ENCODE results near the gene PKN2.
"Not testable (repeated sequence)": the region's sequence is repeated elsewhere in the genome, so short reads cannot be mapped to it uniquely, and the experiment has no call there.

PKN2 gene

DNA sequence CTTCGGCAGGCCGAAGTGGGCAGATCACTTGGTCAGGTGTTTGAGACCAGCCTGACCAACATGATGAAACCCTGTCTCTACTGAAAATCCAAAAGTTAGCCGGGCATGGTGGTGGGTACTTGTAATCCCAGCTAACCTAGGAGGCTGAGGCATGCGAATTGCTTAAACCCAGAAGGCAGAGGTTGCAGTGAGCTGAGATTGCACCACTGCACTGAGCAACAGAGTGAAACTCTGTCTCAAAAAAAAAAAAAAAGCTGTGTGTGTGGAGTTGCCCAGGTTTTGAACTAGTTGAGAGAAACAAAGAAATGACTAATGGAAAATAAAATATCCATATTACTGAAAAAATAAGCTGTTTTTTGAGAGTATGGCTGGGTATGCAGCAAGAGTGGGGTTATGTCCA lies 107.1 kb downstream of the PKN2 start:
- no peak for DNase-seq (ENCODE audit: low read depth in 2 of 2)

DNA sequence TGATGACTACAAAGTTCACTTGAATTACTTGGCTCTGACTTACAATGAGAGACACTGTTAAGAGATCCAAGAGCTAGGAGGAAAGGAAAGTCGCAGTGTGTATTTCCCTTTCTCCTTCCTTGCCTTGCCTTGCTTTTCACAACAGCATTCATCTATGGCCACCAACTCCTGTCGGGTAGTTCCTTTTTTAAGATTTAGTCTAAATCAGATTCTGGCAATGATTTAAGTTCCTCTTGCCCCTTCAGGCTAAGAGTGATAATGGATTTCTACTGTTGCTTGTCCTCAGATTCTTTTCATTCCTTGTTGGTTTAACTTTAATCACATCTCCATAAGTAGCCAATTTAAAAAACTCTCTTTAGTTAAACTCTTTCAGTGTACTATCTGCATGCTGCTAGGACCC lies 115.4 kb downstream of the PKN2 start:
- DNase-seq (ENCODE audit: low read depth in 2 of 2), result no peak

DNA sequence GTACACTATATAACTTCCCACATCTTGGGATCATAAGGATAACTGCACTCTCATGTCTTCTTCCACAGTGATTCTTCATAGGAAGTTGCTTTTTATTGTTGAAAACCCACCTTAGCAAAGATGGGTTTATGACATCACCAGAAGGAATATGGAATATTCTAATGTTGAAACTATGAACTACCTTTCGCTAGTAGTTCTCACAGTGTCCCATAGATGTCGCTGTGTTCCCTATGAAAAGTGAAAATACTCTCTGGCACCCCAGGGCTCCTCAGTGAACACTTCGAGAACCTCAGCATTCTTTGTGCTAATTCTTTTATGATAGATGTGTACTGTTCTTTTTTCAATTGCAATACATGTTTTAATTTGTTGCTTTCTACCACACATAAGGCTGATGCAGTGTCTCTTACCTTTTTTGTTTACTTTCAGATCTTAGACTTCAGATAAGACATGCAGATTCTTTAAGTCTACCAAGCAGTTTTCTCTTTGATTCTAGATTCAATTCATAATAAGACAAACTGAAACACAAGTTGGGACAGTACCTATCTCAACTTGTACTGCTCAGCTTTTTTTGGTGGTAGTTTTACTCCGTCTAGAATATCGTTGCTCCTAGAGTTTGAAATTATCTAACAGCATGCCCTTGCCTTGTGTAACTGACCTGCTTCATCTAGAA lies 116.4 kb downstream of the PKN2 start:
- DNase-seq (ENCODE audit: low read depth in 2 of 2), result peak; percentile 6 to 36

DNA sequence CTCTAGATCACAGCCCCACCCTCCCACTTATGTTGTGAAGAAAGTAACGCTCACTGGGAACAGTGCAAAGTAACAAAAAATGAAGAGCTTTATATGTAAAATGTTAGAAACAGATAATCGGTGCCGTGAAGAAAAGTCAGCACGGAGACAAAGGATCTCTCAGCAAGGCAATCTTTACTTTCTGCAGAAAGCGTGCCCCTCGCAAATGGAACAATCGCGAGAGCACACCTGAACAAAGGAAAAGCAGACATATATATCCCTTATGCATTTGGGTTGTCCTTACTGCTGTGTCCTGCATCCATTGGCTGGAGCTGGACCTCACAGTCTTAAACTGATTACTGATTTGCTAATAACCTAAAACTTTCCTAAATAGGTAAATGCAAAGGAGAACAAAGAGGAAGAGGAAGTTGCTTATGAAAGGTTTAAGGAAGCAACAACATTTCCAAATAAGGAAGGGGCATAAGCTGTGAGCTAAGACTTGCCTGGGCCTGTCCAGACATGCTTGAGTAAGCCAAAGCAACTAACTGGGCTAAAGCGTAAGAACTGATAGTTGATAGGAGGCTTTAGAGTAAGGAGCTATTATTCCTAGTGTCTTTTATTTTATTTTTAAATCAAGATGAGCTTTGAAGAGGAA lies 117.6 kb downstream of the PKN2 start:
- no peak for DNase-seq (ENCODE audit: low read depth in 2 of 2)

DNA sequence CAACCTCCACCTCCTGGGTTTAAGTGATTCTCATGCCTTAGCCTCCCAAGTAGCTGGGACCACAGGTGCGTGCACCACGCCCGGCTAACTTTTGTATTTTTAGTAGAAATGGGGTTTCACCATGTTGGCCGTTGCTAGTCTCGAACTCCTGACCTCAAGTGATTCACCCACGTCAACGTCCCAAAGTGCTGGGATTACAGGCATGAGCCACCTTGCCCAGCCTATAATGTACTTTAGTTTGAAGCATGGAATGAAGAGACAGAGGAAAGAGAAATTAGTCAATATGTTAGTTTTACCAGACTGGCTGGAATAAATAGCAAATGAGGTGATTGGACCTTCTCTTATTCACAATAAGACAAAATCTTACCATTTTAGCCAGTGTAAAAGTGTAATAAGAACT lies 118.3 kb downstream of the PKN2 start:
- DNase-seq (ENCODE audit: low read depth in 2 of 2), result no peak

DNA sequence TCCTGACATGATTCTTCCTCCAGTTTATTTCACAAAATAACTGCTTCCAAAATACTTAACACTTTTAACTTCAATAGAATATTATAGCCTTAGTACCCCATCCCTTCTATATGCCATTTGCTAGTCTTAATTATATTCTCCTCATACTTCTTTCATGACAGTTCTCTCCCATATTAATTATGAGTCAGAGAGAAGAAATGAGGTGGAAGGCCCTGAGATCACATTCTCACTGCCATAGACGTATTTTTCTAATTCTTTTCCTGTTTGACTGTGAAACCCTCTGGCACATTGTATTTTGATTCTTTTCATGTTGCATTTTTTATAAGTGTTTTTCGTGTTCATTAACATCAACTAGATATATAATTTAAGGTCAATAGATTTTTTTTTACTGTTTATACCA lies 118.9 kb downstream of the PKN2 start:
- no peak for DNase-seq (ENCODE audit: low read depth in 2 of 2)

DNA sequence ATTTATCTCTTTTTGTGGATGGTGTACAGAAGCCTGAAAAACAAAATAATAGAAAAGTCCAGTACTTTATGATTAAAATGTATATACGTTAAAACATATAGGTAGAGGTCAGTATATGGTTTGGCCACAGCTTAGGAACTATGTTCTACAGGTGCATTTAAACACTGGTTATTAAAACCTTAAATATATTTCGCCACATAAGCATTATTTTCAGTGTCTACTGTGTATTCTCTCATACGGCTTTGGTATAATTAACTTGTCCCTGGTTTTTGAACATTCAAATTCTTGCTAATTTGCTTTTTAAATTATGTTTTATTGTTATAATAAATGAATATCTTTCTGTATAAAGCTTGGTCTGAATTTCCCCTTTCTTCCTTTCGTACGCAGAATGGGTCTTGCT lies 119.4 kb downstream of the PKN2 start:
- DNase-seq (ENCODE audit: low read depth in 2 of 2), result no peak

DNA sequence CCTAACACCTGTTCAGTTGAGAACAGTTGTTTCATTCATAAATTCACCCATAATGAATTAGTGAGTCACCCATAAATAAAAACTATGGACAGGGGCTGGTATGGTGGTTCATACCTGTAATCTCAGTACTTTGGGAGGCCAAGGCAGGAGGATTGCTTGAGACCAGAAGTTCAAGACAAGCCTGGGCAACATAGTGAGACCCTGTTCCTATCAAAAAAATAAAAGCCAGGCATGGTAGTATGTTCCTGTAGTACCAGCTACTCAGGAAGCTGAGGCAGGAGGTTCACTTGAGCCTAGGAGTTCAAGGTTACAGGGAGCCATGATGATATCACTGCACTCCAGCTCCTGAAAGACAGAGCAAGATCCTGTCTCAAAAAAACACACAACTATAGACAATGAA lies 128.3 kb downstream of the PKN2 start:
- DNase-seq (ENCODE audit: low read depth in 2 of 2), result no peak

DNA sequence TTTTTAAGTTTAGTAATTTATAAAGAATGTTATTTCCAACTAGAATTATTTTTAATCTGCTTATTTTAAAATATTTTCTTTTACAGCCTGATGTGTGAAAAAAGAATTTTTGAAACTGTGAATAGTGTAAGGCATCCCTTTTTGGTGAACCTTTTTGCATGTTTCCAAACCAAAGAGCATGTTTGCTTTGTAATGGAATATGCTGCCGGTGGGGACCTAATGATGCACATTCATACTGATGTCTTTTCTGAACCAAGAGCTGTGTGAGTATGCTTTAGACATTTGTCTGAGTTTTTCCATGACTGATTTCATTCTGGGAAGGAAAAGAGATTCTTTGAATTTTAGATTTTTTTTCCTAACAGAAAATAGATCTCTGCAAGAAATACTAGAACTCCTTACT lies 129.4 kb downstream of the PKN2 start:
- no peak for DNase-seq (ENCODE audit: low read depth in 2 of 2)

DNA sequence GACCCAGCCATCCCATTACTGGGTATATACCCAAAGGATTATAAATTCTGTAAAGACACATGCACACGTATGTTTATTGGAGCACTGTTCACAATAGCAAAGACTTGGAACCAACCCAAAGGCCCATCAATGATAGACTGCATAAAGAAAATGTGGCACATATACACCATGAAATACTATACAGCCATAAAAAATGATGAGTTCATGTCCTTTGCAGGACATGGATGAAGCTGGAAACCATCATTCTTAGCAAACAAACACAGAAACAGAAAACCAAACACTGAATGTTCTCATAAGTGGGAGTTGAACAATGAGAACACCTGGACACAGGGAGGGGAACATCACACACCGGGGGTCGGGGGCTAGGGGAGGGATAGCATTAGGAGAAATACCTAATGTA lies 135.6 kb downstream of the PKN2 start:
- not testable (repeated sequence) for DNase-seq (ENCODE audit: low read depth in 2 of 2)

DNA sequence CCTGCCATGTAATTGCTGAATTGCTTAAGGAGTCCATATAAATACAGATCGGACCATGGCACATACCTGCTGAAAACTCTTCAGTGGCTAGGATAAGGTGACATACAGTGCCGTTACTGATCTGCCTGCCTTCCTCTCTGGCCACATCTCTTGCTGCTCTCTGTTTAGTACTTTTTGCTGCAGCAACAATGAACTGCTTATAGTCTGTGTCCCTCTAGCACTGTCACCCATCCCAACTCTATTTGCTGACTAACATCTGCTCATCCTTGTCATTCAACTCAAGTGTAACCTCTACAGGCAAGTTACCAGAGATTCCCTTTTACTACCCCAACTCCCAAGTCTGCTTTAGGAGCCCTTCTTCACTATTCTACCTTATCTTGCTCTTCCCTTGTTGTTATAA lies 141.6 kb downstream of the PKN2 start:
- no peak for DNase-seq (ENCODE audit: low read depth in 2 of 2)

DNA sequence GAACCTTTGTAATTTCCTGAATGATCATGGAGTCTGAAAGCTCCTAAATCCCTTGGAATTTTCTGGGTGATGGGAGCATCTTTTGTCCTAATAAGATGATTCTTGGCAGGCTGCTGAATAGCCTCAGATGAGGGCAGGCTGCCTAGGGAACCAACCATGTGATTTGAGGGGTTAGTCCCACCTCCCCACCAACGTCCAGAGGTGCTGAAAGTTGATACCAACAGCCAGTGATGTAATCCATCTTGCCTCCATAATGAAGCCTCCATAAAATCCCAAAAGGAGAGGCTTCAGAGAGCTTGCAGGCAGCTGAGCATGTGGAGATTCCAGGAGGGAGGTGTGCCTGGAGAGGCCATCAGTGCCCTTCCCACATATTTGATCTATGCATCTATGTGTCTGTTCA lies 163.6 kb downstream of the PKN2 start:
- DNase-seq (ENCODE audit: low read depth in 2 of 2), result no peak

DNA sequence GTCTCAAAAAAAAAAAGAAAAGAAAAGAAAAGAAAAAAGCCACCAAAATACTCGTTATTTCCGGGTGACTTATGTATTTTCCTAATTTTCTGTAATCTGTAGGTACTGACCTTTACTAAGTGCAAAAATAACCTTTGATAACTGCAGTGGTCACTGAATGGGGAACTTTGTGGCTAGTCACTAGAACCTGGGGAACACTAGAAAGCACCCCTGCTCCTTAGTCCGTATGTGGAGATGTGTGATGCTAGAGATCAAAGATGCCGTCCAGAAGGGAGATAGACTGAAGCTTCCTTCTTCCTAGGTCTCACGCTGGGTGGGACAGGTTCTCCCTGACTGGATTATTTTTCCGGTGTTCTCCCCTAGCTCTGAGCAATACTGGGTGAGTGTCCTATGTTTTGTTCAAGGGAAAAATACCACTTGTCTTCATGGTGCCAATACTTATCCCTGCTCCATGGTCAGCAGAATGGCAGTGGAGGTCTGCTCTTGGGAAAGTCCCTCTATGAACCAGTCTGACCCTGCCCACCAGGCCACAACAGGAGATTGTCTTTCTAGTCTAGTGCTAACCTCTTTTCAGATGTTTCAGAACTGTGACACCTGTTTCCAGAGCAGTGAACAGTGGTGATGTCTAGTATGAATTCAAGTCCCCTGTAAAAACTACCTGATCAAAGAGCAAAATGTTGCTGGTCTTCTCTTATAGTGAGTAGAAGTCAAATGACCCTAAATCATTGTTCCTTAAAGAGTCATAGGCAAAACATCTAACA lies 167.4 kb downstream of the PKN2 start:
- DNase-seq (ENCODE audit: low read depth in 2 of 2), result no peak

DNA sequence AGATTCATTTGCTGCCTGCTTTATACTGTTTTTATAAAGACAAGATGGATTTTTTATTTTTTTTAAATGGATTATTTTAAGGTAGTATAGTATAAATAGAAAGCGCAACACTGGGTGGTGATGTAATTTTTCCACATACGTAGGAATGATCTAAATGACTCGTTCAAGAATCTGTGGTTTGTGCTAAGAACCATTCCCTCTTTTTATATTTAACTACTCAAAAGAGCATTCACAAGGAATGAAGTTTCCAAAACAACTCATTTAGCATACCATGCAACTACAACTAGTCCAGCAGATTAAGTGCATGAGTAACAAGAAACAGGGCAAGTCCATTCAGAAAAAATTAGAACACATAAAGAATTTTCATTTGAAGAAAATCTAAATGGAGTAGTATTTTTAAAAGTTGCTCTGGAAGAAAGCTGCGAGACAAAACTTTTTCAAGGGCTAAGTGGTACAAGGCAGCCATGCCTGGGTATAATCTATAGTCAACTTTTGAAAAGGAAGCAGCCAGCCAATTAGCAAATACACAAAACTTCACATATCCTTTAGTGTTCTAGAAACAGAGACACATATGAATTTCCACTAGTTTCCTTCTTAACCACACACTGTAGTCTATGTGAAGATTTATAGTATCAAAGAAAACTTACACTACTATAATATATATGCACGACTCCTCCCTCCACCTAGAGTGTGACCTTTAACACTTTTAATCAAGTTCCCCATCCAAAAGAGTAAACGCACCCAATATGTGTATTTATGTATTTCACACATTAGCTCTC lies 183.9 kb downstream of the PKN2 start:
- no peak for DNase-seq (ENCODE audit: low read depth in 2 of 2)

DNA sequence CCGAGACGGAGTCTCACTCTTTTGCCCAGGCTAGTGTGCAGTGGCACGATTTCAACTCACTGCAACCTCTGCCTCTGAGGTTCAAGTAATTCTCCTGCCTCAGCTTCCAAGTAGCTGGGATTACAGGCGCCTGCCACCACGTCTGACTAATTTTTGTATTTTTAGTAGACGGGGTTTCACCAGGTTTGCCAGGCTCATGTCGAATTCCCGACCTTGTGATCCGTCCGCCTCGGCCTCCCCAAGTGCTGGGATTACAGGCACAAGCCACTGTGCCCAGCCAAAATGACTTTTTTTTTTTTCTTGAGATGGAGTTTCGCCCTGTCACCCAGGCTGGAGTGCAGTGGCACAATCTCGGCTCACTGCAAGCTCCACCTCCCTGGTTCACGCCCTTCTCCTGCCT lies 185.6 kb downstream of the PKN2 start:
- not testable (repeated sequence) for DNase-seq (ENCODE audit: low read depth in 2 of 2)

DNA sequence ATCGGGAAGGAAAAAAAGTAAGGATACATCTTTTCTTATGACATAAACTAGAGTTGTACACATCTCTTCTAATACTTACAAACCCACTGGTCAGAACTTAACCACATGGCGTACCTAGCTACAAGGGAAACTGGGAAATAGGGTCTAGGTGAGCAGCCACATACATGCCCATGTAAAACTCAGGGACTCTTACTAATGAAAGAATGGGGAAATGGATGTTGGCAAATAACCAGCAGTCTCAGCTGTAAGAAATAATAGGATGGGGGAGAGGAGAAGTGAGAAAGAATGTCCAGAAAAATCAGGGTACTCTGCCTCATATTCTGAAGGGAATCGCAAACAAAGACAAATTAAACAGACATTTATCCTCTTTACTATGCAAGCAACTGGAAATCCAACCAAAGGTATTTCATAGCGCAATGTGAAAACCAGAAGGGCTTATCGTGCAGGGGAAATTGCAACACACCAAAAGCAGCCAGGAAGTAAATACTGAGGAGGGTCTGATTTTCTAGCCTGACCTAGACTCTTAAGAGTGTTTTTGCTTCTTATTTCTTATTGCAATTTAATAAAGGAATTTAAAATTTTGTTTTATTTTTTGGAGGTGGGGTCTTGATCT lies 189.8 kb downstream of the PKN2 start:
- DNase-seq (ENCODE audit: low read depth in 2 of 2), result no peak

DNA sequence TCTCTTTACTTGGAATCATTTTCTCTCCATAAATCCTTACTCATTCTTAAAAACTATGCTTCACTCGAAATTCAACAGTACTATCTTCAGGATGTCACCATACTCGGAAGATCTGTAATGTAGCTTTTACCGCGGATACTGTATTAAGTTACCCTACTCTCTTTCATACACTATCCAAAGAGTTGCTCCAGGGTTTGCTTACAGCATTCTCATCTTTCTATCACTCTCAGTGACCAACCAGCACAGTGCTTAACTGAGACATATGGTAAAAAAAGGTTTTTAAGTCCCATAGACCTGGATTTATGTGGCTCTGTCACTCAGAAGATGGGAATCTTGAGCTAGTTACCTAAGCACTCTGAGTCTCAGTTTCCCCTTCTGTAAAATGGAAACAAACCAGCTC lies 191.5 kb downstream of the PKN2 start:
- no peak for DNase-seq (ENCODE audit: low read depth in 2 of 2)

DNA sequence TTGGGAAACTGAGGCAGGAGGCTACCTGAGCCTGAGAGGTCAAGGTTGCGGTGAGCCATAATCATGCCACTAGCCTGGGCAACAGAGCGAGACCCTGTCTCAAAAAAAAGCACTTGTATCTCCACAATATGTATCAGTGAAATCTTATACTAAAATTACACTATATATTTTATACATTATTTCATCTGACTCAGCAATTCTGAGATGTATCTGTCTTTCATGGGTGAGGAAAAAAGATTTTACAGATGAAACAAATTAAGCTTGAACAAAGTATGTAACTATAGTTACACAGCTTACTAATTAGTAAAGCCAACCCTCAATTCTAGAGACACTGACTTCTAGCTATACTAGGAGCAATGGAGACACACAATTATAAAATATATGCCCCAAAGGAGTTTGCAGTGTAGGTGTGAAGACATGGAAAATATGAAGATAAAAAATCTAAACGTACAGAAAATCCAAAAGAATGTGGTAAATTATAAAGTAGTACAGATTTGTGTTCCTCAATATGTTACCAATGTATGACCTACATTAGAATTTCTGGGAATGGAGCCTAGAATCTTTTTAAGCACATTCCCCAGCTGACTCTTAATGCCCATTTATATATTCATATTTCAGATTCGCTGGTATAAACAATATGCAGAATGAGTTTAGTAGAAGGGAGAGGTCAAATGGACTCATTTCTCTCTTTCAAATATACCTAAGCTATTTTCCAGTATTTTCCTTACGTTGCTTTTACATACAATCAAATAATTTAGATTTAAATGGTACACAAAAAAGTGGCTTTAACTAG lies 192.7 kb downstream of the PKN2 start:
- no peak for DNase-seq (ENCODE audit: low read depth in 2 of 2)

DNA sequence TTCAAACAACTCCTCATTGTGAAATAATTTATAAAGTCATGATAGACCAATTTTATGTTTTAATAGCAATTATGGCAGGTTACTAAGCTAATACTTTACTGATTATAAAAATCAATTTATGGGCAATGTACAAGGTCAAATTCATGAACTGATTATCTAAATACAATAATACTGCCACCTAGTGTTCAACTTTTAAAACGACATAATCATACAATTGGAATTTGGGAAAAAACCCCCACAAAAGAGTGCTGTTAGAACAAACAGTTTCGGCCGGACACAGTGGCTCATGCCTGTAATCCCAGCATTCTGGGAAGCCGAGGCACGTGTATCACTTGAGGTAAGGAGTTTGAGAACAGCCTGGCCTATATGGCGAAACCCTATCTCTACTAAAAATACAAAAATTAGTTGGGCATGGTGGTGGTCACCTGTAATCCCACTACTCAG lies 193.3 kb downstream of the PKN2 start:
- DNase-seq (ENCODE audit: low read depth in 2 of 2), result no peak

DNA sequence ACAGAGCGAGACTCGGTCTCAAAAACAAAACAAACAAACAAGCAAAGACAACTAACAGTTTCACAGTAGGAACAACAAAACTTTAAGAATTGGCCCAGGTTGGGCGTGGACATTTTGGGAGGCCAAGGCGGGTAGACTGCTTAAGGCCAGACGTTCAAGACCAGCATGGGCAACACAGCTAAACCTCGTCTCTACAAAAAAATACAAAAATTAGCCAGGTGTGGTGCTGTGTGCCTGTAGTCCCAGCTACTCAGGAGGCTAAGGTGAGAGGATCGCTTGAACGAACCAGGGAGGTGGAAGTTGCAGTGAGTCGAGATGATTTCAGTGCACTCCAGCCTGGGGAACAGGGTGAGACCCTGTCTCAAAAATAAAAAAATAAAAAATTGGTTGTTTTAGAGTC lies 193.8 kb downstream of the PKN2 start:
- DNase-seq (ENCODE audit: low read depth in 2 of 2), result no peak

DNA sequence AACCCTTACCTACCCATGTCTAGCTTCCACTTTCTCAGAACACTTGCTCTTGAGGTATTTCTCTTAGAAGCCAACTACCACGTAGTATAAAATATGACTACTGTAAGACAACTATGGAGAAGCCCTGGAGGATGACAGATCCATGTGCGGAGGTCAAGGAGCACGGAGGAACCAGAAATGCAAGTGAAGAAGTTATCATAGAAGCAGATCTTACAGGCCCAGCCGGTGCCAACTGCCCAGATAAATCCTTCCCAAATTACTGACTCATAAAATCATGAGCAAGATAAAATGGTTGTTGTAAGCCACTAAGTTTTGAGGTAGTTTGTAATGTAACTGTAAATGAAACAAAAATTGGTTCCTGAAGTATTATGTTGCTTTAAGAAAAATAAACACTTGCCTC lies 194.7 kb downstream of the PKN2 start:
- DNase-seq (ENCODE audit: low read depth in 2 of 2), result no peak
